ENCODE measurements around the gene HAGHL.
A peak's percentile ranks its signal among the peaks of the same experiment; 100 is the strongest.

HAGHL gene

DNA sequence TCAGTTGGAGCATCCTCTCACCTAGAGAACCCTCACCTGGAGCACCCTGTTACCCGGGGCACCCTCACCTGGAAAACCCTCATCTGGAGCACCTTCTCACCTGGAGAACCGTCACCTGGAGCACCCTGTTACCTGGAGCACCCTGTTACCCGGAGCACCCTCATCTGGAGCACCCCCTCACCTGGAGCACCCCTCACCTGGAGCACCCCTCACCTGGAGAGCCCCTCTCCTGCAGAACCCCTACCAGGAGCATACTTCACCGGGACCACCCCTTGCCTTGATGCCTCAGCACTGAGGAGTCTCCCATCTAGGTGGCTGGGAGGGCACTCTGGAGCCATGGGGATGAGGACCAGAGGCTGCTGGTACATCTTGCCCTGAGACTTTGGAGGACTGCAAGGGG lies 17.9 kb upstream of the HAGHL start:
- DNase-seq, result no peak

DNA sequence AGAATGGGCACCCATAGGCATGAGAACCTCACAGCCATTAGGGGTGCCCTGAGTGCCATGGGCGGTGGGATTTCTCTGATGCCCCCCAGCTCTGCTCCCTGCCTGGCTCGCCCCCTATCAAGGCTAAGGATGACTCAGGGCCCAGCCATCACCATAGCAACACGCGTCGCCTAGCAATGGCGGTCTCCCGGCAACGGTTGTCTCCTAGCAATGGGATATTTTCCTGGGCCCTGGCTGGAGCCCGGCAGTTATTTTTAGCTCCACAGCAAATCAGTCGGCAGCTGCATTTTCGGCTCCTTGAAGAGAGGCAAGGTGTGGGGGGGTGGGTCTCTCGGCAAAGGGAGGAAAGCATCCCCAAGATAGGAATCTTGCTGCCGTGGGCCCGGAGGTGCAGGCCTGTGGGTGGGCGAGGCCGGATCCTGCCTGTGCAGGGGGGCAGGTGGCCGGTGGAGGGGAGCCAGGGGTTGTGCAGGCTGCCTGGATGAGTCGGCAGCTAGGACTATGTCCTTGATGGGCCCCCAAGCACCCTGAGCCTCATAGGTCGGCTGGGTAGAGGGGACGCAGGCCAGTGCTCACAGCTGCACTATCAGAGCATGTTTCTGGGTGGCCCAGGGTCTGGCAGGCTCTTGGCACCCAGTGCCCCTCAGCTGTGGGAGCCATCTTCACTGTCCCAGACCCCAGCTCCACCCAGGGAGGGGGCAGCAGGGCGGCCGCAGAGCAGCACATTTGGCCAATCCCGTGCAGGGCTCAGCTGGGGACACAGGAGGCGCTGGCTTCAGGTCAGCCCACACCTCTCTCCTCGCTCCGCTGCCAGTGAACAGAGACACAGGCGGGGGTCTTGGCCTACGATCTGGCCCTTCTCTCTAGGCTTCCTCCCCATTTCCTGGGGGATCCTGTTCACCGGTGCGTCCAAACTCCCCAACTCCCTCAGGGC lies 17.1 kb upstream of the HAGHL start:
- DNase-seq, result peak; percentile 21

- DNase-seq, result no peak
Measured at GRCh38 chr16:710500-711075, 16.3 kb upstream of the HAGHL start.

DNA sequence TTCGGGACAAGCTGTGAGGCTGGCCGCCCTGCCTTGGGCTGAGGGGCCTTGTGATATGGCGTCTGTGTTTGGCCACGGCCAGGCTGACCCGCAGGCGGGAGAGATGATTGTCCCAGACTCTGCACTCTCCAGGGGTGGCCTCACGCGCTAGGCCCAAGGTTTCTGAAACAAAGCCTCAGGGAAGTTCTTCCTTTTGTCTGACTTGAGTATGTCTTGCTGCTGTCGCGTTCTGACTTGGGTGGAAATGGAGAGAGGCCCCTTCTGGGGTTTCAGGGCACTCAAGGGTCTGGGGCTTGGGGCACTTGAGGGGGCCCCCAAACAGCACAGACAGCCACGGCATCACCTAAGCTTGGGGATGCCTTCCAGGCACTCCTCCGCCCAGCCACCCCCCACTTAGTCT lies 15.8 kb upstream of the HAGHL start:
- no peak for DNase-seq

GRCh38 chr16:711548-712320 lies 15.2 kb upstream of the HAGHL start:
- DNase-seq, result peak; percentile 34

DNA sequence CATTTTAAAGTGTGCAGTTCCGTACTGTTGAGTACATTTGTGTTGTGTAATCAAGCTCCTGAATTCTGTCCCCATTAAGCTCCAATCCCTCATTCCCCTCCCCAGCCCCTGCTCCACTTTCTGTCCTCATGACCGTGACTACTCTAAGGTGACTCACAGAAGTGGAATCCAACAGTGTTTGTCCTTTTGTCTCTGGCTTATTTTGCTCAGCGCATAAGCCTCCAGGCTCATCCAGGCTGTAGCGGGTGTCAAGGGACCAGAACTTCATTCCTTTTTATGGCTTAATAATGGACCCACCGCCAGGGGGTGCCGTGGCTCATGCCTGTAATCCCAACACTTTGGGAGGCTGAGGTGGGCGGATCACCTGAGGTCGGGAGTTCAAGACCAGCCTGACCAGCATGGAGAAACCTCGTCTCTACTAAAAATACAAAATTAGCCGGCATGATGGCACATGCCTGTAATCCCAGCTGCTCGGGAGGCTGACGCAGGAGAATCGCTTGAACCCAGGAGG lies 14.1 kb upstream of the HAGHL start:
- peak; percentile 68 for DNase-seq

GRCh38 chr16:714079-714478 lies 12.8 kb upstream of the HAGHL start:
- DNase-seq, result no peak

- DNase-seq, result peak; percentile 65
Measured at GRCh38 chr16:714558-715476, 12.1 kb upstream of the HAGHL start, which contains the start of gene METRN. Gene METRN (plus strand): TSS chr16:715118. CDS start chr16:715290, 172 bp downstream.

DNA sequence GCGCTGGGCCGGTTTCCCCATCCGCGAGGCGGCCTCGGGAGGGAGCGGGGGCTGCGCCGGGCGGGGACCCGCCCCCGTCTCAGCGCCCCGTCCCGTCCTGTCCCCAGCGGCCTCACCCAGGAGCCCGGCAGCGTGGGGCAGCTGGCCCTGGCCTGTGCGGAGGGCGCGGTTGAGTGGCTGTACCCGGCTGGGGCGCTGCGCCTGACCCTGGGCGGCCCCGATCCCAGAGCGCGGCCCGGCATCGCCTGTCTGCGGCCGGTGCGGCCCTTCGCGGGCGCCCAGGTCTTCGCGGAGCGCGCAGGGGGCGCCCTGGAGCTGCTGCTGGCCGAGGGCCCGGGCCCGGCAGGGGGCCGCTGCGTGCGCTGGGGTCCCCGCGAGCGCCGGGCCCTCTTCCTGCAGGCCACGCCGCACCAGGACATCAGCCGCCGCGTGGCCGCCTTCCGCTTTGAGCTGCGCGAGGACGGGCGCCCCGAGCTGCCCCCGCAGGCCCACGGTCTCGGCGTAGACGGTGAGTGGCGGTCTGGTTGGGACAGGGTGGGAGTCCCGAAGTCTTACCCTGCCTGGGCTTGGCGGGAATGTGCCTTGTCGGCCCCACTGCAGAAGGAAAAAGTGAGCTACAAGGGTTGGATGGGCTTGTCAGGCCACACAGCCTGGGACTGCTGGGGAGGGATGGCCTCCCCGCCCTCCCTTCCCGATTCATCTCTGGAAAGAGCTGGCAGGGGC lies 11.3 kb upstream of the HAGHL start:
- no peak for DNase-seq

- DNase-seq, result no peak
Measured at GRCh38 chr16:716200-716568, 10.7 kb upstream of the HAGHL start.

DNA sequence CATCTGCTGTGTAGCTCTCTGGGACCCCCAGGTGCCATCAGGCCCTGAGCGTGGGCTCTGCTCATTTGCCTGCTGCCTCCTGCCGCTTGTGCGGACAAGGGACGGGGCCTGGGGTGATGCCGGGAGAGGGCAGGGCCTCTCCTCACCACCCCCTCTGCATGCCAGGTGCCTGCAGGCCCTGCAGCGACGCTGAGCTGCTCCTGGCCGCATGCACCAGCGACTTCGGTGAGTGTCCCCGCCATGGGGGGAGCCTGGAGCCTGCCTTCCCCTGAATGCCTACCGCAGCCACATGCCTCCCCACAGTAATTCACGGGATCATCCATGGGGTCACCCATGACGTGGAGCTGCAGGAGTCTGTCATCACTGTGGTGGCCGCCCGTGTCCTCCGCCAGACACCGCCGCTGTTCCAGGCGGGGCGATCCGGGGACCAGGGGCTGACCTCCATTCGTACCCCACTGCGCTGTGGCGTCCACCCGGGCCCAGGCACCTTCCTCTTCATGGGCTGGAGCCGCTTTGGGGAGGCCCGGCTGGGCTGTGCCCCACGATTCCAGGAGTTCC lies 10.1 kb upstream of the HAGHL start:
- no peak for DNase-seq

- DNase-seq, result no peak
Measured at GRCh38 chr16:717450-718245, 9.3 kb upstream of the HAGHL start.

- no peak for DNase-seq
Measured at GRCh38 chr16:718389-718788, 8.5 kb upstream of the HAGHL start.

GRCh38 chr16:718922-719321 lies 8.0 kb upstream of the HAGHL start:
- DNase-seq, result no peak

DNA sequence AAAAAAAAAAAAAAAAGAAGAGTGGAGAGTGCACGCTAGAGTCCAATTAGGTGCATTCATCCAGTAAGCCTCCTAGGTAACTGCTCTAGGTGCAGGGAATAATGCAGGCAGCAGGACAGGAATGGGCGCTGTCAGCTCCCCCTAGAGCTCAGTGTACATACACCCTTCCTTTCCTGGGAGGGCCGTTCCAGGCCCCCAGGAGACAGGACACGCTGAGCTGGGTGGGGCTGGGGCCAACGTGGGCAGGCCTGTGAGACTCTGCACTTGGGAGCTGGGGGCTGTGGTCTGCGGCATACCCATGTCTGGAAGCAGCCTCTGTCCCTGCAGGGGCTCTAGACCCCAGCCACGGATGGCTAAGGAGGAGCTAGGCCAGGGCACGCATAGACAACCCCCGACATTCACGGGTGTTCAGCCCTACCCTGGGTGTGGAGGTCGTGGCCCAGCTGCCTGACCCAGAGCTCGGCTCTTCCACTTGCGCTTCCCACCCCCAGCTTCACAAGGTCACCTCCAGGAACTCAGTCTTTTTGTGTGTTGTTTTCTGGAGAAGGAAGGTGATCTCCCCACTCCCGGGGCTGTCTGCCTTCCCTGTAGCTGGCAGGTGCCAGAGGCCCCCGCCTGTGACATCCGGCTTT lies 7.0 kb upstream of the HAGHL start:
- DNase-seq, result no peak

DNA sequence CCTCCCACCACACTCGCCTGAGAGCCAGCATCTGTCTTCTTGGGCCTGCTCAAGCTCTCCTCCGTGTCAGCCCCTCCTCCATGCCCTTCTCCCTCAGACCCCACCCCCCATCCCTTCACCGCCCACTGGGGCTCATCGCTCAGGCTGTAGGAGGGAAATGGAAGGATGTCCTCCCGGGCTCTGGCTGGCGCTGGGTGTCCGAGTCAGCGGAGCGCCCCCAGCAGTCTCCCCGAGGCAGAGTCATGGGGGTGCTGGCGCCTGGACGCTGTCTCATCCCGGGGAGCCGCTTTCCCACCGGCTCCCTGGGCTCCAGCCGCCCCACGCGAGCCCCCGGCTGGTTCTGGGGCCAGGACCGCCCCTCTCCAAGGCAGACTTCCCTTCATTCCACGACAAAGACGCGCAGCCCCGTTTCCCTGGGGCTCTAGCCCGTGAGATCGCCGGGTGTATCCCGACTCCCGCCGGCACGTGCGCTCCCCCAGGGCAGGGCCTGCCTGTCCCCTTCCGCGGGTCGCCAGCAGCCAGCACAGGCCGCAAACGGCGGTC lies 6.4 kb upstream of the HAGHL start:
- no peak for DNase-seq

- DNase-seq, result peak; percentile 44
Measured at GRCh38 chr16:720990-721764, 5.7 kb upstream of the HAGHL start, which contains the start of gene ANTKMT. Gene ANTKMT (plus strand): TSS chr16:721146. CDS start chr16:721275, 129 bp downstream.

DNA sequence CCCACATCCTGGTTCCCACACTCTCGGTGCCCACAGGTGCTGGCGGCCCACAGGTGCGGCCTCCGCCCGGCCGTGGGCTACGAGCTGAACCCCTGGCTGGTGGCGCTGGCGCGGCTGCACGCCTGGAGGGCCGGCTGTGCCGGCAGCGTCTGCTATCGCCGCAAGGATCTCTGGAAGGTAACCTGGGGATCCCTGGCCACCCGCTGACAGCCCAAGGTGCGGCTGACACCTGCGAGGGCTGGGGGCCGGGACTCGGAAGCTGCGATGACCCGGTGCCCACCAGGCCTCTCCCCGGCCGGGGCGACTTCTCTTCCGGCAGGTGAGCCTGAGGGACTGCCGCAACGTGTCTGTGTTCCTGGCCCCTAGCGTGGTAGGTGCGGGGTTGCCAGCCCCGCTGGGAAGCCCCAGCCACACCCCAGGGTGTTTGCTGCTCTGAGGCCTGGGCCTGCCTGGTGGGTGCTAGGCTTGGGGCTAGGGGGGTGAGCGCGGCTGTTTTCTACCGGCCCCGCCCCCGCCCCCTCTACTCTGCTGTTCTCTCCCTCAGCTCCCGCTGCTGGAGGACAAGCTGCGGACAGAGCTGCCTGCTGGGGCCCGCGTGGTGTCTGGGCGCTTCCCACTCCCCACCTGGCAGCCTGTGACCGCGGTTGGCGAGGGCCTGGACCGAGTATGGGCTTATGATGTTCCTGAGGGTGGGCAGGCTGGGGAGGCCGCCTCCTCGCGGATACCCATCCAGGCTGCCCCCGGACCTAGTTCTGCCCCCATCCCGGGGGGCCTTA lies 5.0 kb upstream of the HAGHL start:
- no peak for DNase-seq

Measured in GOT3 (cell line).